H1 (cell line): ENCODE data around the gene CDHR2. TPM values are rescaled to one million over a fixed set of nuclear protein-coding genes. Genes with fewer than 3 reads are reported as not detected.

Experiments used
- FOSL1 ChIP-seq: IDR thresholded peaks from 2 replicates; pipeline ENCODE4 v1.6.1; 2011; ENCODE audit warnings: mild to moderate bottlenecking, low read depth, low read length, moderate library complexity; ENCODE audit not compliant: insufficient read depth
- polyA plus RNA-seq, 7 experiments: library from polyadenylated mRNA; depleted of rRNA in 3 of 7; stranded (reverse) in 5 of 7; unstranded in 2 of 7; fragments of >200 nt in 5 of 7; fragments of 200-250 nt in 2 of 7; gene quantifications; 1 replicate in 5 of 7; 2 replicates in 1 of 7; 4 replicates in 1 of 7; pipeline versions ENCODE4 v1.2.1 to v1.2.3, GENCODE V29; 2011 to 2013; ENCODE audit warnings: missing spikeins in 2 of 7, mixed read lengths in 2 of 7
- total RNA-seq: library from RNA; stranded (reverse); fragmentation: NEBNext Ultra II Directional; extraction: Animal tissue kit (Norgen Biotek cat#: 25700); gene quantifications from 2 replicates; pipeline ENCODE4 v1.2.1, GENCODE V29; 2021

CDHR2 gene
- total and polyA plus RNA-seq, 2 of the 8 experiments (the other 6 are each of a cell fraction or from before 2014, with no cell fraction given), result 0.02 to 0.43 TPM

GRCh38 chr5:176625512-176625911 is 76.4 kb downstream of the CDHR2 start (continued):
- TF ChIP-seq FOSL1, result no peak
